ENCODE data around the gene FBLN1. TPM values are rescaled to one million over a fixed set of nuclear protein-coding genes. Genes with fewer than 3 reads are reported as not detected.

Gene FBLN1
- total RNA-seq, 2 donors from 2014 or later, result 92.8 to 354 TPM

- Histone ChIP-seq H3K4me3 (no peak overlapping the region), H3K36me3 (peaks cover 45% of the 10 kb centered on the region), H3K27me3 (no peaks in the 10 kb centered on the region), H3K9me3 (no peaks in the 10 kb centered on the region), H3K27ac (no peak overlapping the region), H3K4me1 (no peaks in the 10 kb centered on the region)
- TF ChIP-seq CTCF (IDR thresholded peaks at IDR 0.05), result no peak
- DNase-seq (ENCODE audit: low spot score), result no peak
These were observed 24.2 kb downstream of the FBLN1 start for GRCh38 chr22:45526768-45527360.

- peaks cover 46% of the 10 kb centered on the region for H3K36me3 ChIP-seq
- no peaks in the 10 kb centered on the region for H3K27me3 ChIP-seq
- H3K4me3 ChIP-seq, result no peak overlapping the region
- H3K4me1 ChIP-seq, result no peaks in the 10 kb centered on the region
- DNase-seq (ENCODE audit: low spot score), result no peak
- no peaks in the 10 kb centered on the region for H3K9me3 ChIP-seq
- H3K27ac ChIP-seq, result no peak overlapping the region
- no peak for TF ChIP-seq CTCF (IDR thresholded peaks at IDR 0.05)
These were observed 24.8 kb downstream of the FBLN1 start for GRCh38 chr22:45527456-45527855.

- no peak for TF ChIP-seq CTCF (IDR thresholded peaks at IDR 0.05)
- no peaks in the 10 kb centered on the region for H3K4me1 ChIP-seq
- no peaks in the 10 kb centered on the region for H3K9me3 ChIP-seq
- H3K27ac ChIP-seq, result no peak overlapping the region
- H3K27me3 ChIP-seq, result no peaks in the 10 kb centered on the region
- H3K36me3 ChIP-seq, result peaks cover 42% of the 10 kb centered on the region
- DNase-seq (ENCODE audit: low spot score), result no peak
- H3K4me3 ChIP-seq, result no peak overlapping the region
These were observed 25.4 kb downstream of the FBLN1 start for GRCh38 chr22:45528046-45528445.

GRCh38 chr22:45529105-45529504 is 26.4 kb downstream of the FBLN1 start:
- DNase-seq (ENCODE audit: low spot score), result no peak
- Histone ChIP-seq H3K4me3 (no peak overlapping the region), H3K36me3 (peaks cover 42% of the 10 kb centered on the region), H3K27ac (no peak overlapping the region), H3K4me1 (no peaks in the 10 kb centered on the region), H3K27me3 (no peaks in the 10 kb centered on the region), H3K9me3 (no peaks in the 10 kb centered on the region)
- no peak for TF ChIP-seq CTCF (IDR thresholded peaks at IDR 0.05)

GRCh38 chr22:45529971-45530575 is 27.4 kb downstream of the FBLN1 start:
- H3K27ac ChIP-seq, result no peak overlapping the region
- no peaks in the 10 kb centered on the region for H3K27me3 ChIP-seq
- no peak overlapping the region for H3K4me3 ChIP-seq
- H3K4me1 ChIP-seq, result no peaks in the 10 kb centered on the region
- H3K9me3 ChIP-seq, result no peaks in the 10 kb centered on the region
- peaks cover 42% of the 10 kb centered on the region for H3K36me3 ChIP-seq
- DNase-seq (ENCODE audit: low spot score), result no peak
- TF ChIP-seq CTCF (IDR thresholded peaks at IDR 0.05), result no peak

All from right atrium auricular region (tissue), 2 donors.